ENCODE data around the gene ALOX5AP.

Gene ALOX5AP

DNA sequence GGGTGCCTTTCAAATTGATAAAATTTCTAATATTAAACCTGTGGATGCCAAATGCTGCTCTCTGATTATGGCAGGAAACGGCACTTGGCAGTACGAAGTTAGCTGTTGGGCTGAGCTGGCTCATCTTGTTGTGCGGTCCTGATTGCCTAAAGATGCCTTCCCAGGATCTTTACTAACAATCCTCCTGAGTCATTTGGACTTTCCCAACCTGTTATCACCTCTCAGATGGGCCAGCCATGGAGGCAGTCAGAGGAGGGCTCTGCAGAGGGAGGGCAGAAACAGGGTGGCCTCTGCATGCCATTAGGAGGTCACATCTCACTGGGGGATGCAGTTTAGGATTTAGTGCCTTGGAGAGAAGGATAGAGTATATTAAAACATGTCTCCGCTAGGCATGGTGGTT lies 27.3 kb downstream of the ALOX5AP start:
- no peak for DNase-seq

DNA sequence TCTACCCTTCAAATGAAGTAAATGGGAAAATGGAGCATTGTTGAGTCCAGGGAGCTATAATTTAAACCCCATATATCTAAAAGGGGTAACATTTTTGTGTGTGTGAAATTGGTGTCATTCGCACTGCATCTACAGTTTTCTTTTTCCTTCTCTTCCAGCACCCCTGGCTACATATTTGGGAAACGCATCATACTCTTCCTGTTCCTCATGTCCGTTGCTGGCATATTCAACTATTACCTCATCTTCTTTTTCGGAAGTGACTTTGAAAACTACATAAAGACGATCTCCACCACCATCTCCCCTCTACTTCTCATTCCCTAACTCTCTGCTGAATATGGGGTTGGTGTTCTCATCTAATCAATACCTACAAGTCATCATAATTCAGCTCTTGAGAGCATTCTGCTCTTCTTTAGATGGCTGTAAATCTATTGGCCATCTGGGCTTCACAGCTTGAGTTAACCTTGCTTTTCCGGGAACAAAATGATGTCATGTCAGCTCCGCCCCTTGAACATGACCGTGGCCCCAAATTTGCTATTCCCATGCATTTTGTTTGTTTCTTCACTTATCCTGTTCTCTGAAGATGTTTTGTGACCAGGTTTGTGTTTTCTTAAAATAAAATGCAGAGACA lies 28.6 kb downstream of the ALOX5AP start:
- DNase-seq, result no peak

DNA sequence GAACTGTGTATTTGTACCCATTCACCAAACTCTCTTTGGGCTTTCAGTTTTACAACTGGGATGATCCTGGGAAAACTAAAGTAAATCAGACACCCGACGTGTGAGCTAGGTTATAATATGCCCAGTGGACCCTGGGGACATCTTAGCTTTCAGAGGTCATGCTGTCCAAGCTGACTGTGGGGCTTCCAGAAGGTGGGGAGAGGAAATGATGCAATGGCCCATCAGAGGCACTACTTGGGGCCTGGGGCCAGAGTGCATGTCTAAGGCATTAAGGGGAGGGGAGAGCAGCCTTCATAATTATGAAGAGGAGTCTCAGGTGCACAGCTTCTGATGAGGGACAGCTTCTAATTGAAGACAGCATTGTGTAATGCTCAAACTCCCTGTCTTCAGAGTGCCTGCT lies 30.9 kb downstream of the ALOX5AP start:
- DNase-seq, result no peak

DNA sequence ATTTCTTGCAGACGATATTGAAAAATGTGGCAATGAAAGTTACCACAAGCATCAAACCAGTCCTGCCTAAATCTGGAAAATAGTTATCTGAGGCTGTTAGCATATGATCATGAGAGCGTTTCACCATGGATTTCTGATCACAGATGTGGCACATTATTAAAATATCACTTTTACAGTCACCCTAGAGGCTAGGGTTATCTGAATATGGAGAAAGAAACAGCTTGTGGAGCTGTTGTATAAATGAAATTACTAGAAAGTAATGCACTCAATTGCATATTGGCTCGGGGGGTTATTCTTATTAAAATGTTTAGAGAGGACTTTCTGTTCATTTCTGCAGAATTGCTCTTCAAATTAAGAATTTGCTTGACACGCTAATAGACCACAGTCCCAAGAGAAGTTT lies 35.6 kb downstream of the ALOX5AP start:
- no peak for DNase-seq

- DNase-seq, result no peak
Measured at GRCh38 chr13:30773561-30773960, 38.2 kb downstream of the ALOX5AP start.

GRCh38 chr13:30774214-30774730 lies 38.9 kb downstream of the ALOX5AP start:
- DNase-seq, result peak in 1 of 5 donors; percentile 80

GRCh38 chr13:30776661-30777060 lies 41.3 kb downstream of the ALOX5AP start:
- no peak for DNase-seq

- no peak for DNase-seq
Measured at GRCh38 chr13:30779016-30779415, 43.7 kb downstream of the ALOX5AP start.

- DNase-seq, result no peak
Measured at GRCh38 chr13:30779608-30780007, 44.3 kb downstream of the ALOX5AP start.

DNA sequence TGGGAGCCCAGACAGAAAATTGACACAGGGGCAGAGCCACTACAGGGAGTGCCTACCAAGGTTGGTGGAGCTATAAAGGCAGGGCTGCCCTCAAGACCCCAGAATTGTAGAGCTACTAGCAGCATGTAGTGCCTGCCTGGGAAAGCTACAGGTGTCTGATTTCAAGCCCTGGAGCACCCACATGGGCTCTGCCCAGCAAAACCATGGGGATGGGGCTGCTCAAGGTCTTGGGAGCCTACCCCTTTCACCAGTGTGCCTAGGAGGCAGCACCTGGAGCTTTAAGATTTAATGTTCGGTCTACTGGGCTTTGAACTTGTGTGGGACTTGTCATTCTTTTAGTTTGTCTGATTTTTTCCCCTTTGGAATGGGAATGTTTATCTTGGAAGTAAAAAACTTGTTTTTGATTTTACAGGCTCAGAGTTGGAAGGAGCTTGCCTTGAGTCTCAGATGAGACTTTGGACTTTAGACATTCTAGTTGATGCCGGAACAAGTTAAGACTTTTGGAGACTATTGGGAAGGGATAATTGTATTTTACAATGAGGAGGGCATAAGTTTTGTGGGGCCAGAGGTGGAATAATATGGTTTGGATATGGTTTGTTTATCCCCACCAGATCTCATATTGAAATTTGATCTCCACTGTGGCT lies 45.1 kb downstream of the ALOX5AP start:
- DNase-seq, result no peak

GRCh38 chr13:30785191-30785850 lies 50.0 kb downstream of the ALOX5AP start:
- no peak for DNase-seq

DNA sequence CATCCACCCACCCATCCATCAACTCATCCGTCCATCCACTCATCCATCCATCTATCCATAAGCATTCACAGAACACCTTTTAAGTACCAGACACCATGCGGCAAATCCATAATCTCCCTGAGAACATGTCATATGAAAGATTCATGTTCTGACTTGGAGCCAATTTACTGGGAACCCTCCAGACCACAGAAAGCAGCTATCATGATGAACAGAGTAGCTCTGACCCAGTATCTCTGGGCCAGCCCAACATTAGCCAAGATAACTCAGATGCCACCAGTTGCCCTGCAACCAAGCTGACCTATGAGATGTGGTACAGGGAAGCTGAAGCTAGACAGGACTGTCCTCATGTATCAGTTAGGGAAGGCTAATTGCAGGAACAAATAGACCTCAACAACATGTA lies 51.3 kb downstream of the ALOX5AP start:
- DNase-seq, result no peak

- no peak for DNase-seq
Measured at GRCh38 chr13:30787738-30788525, 52.6 kb downstream of the ALOX5AP start.

GRCh38 chr13:30789166-30789862 lies 54.0 kb downstream of the ALOX5AP start:
- no peak for DNase-seq

GRCh38 chr13:30790592-30790991 lies 55.2 kb downstream of the ALOX5AP start:
- no peak for DNase-seq

DNA sequence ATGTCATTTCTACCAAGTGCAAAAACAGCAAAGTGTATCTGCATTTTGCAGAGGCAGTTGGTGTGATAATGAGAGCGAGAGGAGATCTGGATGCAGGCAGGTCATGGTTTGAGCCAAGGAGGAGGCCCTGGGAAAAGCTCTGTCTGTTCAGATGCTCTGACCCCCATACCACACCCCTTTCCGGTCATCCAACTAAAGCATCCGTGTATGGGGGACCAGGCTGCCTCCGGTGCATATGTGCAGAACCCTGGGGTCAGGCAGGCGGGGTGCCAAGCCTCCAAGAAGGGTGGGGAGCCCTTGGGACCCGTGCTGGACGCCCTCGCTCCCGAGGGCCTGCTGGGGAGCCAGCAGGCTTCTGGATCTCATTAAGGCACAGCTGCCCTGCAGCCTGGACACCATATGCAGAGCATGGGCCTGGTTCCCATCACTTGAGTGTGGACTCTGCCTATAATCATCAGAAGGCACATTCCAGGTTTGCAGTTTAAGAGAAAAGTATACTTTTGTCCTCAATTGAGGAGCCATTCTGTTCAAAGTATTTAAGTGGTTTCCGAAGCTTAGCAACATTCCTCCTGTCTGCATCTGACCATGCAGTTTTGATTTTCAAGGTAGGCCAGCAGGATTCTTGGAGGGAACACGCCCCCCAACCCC lies 56.1 kb downstream of the ALOX5AP start:
- no peak for DNase-seq

GRCh38 chr13:30792285-30793000 lies 57.1 kb downstream of the ALOX5AP start:
- DNase-seq, result no peak

GRCh38 chr13:30796132-30796572 lies 60.8 kb downstream of the ALOX5AP start:
- DNase-seq, result peak in 1 of 5 donors; percentile 53

GRCh38 chr13:30796631-30797601 lies 61.6 kb downstream of the ALOX5AP start:
- DNase-seq, result no peak

All from T-helper 1 cell (primary cell).